HG02973 (cell line): ENCODE measurements around the gene ESRRG.
"Not testable (repeated sequence)": the region's sequence is repeated elsewhere in the genome, so short reads cannot be mapped to it uniquely, and the experiment has no call there.

Experiments used
- ATAC-seq: cut with Tn5 transposase; IDR thresholded peaks from one replicate; pipeline ENCODE4 v1.9.1; 2021; ENCODE audit warnings: moderate library complexity; ENCODE audit not compliant: unreplicated experiment

ESRRG gene

GRCh38 chr1:216705676-216706075 lies 17.6 kb downstream of the ESRRG start:
- no peak for ATAC-seq

GRCh38 chr1:216704065-216704464 lies 19.2 kb downstream of the ESRRG start:
- ATAC-seq: not testable (repeated sequence)

GRCh38 chr1:216702170-216702569 lies 21.1 kb downstream of the ESRRG start:
- ATAC-seq: peak; percentile 79

GRCh38 chr1:216700779-216701178 lies 22.4 kb downstream of the ESRRG start:
- no peak for ATAC-seq

- ATAC-seq: no peak
Observed at GRCh38 chr1:216691710-216692109, 31.5 kb downstream of the ESRRG start.

- no peak for ATAC-seq
Observed at GRCh38 chr1:216690603-216691002, 32.6 kb downstream of the ESRRG start.

GRCh38 chr1:216688127-216688657 lies 35.0 kb downstream of the ESRRG start:
- no peak for ATAC-seq

GRCh38 chr1:216686860-216687766 lies 36.1 kb downstream of the ESRRG start:
- no peak for ATAC-seq

GRCh38 chr1:216682752-216683151 lies 40.5 kb downstream of the ESRRG start:
- no peak for ATAC-seq

- no peak for ATAC-seq
Observed at GRCh38 chr1:216679108-216679507, 44.1 kb downstream of the ESRRG start.

GRCh38 chr1:216670118-216670883 lies 52.9 kb downstream of the ESRRG start:
- ATAC-seq: no peak

- no peak for ATAC-seq
Observed at GRCh38 chr1:216666441-216666840, 56.8 kb downstream of the ESRRG start.

- no peak for ATAC-seq
Observed at GRCh38 chr1:216665856-216666255, 57.4 kb downstream of the ESRRG start.

- ATAC-seq: no peak
Observed at GRCh38 chr1:216665406-216665805, 57.8 kb downstream of the ESRRG start.

GRCh38 chr1:216662681-216663080 lies 60.5 kb downstream of the ESRRG start:
- no peak for ATAC-seq

GRCh38 chr1:216660561-216660960 lies 62.7 kb downstream of the ESRRG start:
- no peak for ATAC-seq

- ATAC-seq: no peak
Observed at GRCh38 chr1:216653001-216653400, 70.2 kb downstream of the ESRRG start.

- no peak for ATAC-seq
Observed at GRCh38 chr1:216651826-216652418, 71.3 kb downstream of the ESRRG start.

- no peak for ATAC-seq
Observed at GRCh38 chr1:216643176-216643575, 80.1 kb downstream of the ESRRG start.

GRCh38 chr1:216641669-216642460 lies 81.4 kb downstream of the ESRRG start:
- no peak for ATAC-seq

- no peak for ATAC-seq
Observed at GRCh38 chr1:216640100-216640499, 83.1 kb downstream of the ESRRG start.
